Activated CD4-positive, alpha-beta T cell treated with anti-CD3 and anti-CD28 coated beads for 24 hours (primary cell): ENCODE measurements around the gene NCKAP5.

ENCODE experiments used
- DNase-seq, 2 donors: peaks; one replicate each; pipeline ENCODE4 v3.0.0-alpha.2; 2020; ENCODE audit warnings: low read depth in 2 of 2

Gene NCKAP5

GRCh38 chr2:133382566-133382965, 185.7 kb downstream of the NCKAP5 start:
- DNase-seq, result no peak

DNA sequence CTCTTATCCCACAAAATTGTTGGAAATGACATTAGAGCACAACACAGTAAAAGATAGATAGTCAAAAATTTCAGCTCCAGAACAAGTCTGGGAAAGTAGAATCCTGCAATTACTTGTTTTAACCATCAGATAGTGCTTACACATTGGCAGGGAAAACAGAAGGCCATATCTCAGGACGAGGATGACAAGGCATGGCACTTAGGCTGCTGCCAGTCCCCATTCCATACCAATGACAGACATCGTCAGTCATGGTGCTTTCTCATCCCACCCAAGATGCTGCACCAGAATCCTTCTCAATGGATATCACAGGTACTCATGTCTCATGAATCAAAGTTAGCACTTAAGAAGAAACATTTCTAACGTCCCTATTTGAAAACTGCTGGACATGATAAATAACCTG, 187.3 kb downstream of the NCKAP5 start:
- DNase-seq, result no peak

- no peak for DNase-seq
These were observed 189.2 kb downstream of the NCKAP5 start for GRCh38 chr2:133378928-133379549.

DNA sequence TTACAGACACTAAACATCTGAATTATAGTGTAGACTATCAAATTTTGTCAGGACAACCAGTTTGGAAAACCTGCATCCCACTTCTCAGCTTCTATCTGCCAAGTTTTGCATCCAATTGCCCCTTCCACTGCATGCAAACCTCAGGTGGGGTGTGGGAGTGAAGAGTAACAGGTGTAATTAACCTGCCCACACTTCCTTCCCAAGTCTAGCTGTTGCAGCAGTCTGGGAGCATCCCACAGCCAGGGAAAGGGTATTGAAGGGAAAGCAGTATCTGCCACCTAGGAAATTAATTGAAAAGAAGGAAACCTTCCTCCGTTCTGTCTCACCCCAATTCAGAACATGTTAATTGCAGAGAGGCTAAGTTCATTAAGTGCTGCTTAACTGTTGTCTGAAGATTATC, 189.9 kb downstream of the NCKAP5 start:
- no peak for DNase-seq

DNA sequence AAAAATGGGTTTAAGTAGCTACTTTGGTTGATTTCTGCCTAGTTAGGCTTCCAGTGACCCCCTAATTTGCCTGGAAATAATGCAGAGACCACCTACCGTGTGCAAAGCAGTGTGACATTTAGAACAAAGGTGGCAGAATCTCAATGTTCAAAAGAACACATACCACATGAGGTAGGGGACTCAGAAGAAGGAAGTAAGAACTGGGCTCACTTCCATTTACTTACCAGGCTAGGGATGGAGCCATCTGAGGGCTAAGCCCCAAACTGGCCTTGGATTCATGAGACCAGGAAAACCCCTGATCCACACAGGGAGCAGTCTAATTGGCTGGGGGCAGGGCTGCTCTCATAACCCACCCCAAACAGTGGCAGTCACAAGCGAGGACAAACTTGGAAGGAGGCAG, 190.7 kb downstream of the NCKAP5 start:
- no peak for DNase-seq

DNA sequence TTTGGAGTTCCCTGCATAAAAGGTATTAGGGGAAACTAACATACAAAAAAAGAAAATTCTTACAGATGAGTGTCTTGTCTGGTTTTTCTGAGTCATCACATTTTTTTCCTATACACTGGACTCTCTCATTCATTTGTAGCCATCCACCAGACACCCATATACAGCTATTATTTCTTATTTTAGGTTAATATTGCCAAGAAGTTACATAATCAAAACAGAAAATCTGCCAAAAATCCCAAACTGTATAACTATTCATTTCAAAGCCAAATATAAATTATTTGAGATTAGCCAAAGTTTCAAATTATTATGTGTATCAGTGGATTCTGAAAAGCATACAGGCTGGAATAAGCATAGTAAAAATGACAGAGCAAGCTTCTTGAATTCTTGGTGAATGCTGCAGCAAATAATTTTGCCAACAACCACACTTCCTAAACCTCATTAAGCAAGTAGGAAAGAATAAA, 191.2 kb downstream of the NCKAP5 start:
- DNase-seq, result no peak

DNA sequence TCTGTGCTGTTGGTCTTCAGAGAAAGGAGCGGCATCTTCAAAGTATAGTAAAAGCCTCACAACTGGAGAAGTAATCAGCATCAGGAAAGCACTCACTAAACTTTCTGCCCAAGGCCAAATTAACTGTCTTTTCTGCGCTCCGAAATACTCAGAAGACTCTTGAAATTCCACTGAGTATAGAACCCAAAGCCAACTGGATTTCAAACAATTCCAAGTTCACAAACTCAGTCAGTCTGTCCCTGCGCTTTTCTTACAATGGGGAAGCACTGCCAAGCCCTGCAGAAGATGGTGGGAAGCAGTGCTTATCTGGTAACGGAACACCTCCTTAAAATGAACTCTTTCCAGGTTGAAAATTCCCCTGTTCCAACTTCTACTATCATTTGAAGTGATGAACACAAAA, 193.5 kb downstream of the NCKAP5 start:
- no peak for DNase-seq

DNA sequence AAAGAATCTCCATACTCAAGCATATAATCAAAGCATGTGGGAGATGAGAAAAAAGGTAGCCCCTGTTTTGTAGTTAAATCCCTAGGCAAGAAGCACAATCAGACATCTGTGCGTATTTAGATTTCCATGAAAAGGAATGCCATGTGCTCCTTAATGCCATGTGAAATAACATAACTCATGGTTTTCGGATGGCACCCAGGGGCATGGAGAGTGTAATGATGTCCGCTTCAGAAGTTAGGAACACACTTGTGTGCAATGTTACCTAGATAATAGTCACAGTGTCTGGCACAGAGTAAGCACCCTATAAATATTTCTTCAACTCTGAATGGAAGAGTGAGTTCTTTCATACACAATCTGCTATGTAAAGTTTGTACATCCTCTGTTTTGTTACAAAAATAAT, 197.0 kb downstream of the NCKAP5 start:
- DNase-seq, result no peak

- DNase-seq, result no peak
These were observed 198.2 kb downstream of the NCKAP5 start for GRCh38 chr2:133369901-133370658.

- DNase-seq, result no peak
These were observed 203.1 kb downstream of the NCKAP5 start for GRCh38 chr2:133365117-133365516.

DNA sequence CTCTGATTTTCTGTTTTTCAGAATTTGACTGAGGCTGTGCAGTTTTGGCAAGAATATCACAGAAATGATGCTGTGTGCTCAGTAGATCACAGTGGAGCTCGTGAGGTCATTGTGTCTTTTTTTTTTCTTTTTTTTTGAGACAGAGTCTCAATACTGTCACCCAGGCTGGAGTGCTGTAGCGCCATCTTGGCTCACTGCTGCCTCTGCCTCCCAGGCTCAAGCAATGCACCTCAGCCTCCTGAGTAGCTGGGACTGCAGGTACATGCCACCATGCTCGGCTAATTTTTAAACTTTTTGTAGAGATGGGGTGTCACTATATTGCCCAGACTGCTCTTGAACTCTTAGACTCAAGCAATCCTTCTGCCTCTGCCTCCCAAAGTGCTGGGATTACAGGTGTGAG, 203.6 kb downstream of the NCKAP5 start:
- DNase-seq, result no peak

- DNase-seq, result no peak
These were observed 204.4 kb downstream of the NCKAP5 start for GRCh38 chr2:133363884-133364283.

GRCh38 chr2:133362061-133362476, 206.2 kb downstream of the NCKAP5 start:
- no peak for DNase-seq

DNA sequence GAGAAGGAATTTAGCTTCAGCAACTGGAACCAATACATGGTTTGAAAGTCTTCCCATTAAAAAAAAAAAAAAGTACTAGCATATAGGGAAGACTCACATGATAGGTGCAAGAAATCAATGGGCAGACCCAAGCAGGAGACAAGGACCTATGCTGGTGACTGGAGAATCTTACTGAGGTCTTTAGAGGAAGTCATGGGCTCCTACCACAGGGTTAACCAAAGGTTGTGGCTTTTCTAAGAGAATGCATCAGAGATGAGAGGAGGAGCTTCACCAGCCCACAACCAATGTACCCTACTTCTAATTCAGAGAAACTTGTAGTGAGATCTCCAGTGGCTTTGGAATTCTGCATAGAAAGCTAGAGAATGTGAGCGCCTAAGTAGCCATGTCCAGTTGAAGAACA, 207.4 kb downstream of the NCKAP5 start:
- no peak for DNase-seq

- DNase-seq, result no peak
These were observed 208.1 kb downstream of the NCKAP5 start for GRCh38 chr2:133360190-133360589.

- DNase-seq, result no peak
These were observed 215.5 kb downstream of the NCKAP5 start for GRCh38 chr2:133352719-133353118.

- no peak for DNase-seq
These were observed 221.6 kb downstream of the NCKAP5 start for GRCh38 chr2:133346654-133347053.

DNA sequence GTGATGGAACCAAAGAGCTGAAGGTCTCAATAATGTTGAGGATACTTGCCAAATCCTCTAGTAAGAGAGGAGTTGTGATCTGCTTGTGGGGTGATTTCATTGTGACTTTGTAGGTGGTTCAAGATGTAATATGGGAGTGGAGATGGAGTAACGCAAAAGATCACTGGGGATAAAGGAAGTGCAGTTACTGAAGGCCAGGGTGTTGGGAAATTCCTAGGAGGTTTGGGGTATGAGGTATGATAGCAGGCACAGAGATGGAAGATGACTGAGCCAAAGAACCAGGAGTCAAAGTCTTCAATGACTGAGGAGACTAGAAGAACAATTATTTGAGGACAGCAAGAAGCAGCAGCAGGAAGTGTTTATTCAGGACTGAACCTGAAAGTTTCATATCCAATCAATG, 222.6 kb downstream of the NCKAP5 start:
- DNase-seq, result no peak

- DNase-seq, result no peak
These were observed 223.4 kb downstream of the NCKAP5 start for GRCh38 chr2:133344849-133345248.

GRCh38 chr2:133343018-133343352, 225.3 kb downstream of the NCKAP5 start:
- no peak for DNase-seq

DNA sequence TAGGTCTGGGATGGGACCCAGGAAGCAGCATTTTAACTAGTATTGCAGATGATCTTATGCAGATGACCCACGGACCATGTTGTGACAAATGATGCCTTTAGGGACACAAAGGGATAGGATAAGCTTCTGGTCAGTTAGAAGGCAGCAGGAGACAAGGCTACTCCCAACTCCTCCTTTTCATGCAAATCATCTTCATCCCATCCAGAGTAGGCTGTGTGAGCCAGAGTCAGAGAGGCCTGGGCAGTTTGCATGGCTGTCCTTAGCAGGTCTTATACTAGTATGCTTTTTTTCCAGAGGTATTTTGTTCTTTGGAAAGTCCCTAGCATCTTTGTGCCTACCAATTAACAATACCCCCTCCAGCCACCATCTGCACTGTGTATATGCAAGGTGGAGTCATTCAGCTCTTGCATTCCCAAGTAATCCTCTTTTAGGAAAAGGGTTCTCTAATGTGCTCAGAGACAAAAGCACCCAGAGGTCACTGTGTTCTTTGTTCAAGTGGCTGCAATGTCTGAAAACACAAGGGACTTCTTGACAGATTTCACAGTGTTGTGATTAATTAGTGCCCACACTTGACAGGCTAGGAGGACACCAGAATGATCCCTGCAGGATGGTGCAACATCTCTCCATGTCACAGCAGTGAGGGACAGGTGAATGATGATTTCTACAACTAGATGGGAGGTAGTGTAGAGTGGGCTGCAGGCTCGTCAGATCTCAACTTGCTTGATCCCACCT, 225.8 kb downstream of the NCKAP5 start:
- DNase-seq, result no peak

GRCh38 chr2:133341575-133341974, 226.7 kb downstream of the NCKAP5 start:
- no peak for DNase-seq

DNA sequence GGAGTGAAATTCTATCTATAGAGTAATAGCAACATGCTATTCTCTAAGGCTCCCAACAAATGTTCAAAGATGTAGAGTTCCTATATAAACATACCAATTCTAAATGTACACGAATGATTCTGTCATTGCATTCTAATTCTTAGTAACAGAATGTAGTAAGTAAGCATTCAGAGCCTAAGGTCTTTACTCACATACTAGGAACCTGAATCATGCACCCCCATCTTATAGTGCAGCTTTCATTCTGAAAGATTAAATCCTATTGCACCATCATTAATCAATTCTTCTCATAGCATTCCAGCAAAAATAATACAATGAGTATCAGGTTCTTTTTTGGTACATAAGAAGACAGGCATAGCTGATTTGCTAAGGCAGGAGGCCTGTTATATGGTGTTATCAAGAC, 230.0 kb downstream of the NCKAP5 start:
- DNase-seq, result no peak
